AG08395 (cell line): Measurements from ENCODE around the gene OR51B5.
"Not testable (repeated sequence)": the region's sequence is repeated elsewhere in the genome, so short reads cannot be mapped to it uniquely, and the experiment has no call there.

ENCODE experiments used
- DNase-seq: peaks from one replicate; pipeline ENCODE4 v3.0.0; 2012; ENCODE audit warnings: mixed read lengths, low spot score

Gene OR51B5, protein sequence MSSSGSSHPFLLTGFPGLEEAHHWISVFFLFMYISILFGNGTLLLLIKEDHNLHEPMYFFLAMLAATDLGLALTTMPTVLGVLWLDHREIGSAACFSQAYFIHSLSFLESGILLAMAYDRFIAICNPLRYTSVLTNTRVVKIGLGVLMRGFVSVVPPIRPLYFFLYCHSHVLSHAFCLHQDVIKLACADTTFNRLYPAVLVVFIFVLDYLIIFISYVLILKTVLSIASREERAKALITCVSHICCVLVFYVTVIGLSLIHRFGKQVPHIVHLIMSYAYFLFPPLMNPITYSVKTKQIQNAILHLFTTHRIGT

DNA sequence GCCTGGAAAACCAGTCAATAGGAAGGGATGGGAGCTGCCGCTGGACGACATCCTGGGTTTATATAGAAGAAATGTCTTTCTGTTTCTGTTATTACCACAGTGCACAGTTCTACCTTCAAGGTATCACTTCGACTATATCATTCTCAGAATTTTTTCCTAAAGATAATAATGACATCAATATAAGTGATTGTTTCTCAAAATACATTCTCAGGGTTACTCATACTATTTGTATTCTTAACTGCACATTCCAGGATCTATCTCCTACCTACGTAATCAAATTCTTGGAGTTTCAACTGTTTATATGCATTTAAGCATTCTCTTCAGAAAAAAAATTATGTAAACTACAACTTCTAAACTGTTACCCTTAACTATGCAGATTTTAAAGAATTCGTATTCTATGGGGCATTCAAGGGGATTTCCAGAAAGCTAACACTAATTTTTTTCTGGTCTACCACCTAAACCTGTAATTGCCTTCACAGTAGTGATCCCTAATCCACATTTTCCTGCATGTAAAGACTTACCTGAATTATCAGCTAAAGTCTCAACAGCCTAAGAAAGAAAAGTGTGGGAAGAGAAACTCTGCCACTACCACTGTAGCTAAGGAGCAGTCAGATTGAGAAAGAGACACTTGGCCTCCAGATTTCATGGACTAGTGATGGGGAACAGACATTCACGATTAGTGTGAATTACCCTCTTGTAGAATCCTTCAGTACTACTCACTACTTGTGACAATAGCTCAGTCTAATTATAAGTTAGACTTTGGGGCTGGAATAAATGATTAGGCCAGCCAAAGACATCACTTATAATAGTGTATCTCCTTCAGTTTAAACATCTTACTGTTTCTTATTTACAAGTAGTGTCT lies at the start of gene OR51B5:
Gene OR51B5 (minus strand): TSS at position 51 of the 862 bp plus-strand sequence. CDS start 0 bp downstream, at position 51.
- no peak for DNase-seq

DNA sequence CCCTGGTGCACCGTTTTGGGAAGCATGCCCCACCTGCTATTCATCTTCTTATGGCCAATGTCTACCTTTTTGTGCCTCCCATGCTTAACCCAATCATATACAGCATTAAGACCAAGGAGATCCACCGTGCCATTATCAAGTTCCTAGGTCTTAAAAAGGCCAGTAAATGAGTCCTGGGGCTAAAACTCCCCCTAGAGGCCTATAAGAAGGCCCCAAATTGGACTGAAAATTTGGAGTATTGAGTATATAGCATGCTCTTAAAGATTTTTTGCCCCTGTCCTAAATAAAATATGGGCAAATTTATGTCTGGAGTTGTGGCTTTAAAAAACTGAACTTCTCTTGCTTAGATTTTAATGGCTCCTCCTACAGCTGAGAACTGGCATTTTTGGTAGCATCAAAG lies 46.9 kb upstream of the OR51B5 start:
- DNase-seq: no peak

DNA sequence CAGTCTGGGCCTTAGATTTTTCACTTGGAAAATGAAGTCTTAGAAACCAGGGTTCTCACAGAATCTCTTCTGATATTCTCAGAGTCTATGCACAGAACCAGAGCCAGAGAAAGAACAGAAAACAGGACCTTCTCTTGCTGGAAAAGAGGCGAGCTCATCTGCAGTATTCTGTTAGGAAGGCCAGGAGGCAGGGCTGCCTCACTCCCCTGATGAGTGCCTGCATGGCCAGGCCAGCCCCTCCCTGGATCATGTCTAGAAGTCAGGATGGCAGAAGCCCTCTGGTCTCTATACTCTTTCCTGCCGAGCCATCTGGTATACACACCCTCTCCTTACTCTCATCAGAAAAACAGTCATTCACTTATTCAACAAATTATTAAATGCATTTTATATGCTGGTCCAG lies 41.0 kb upstream of the OR51B5 start:
- DNase-seq: no peak

DNA sequence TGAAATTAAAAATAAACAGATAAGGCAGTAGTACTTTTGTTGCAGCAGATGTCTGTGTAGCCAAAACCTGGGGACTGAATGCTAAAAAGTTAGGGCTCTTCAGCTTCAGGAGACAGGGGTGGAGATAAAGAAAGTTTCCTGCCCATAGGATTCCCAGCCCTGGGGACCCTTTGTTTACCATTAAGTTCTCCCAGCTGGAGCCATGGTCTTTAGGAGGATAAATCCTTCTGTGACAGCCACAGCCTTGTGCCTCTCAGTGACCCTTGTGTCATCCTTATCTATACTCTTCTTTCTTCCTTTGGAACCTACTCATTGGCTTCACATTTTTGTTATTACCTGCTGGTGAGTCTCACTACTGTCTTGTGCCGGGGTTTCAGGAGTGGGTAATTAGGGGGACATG lies 40.3 kb upstream of the OR51B5 start, which contains the start of gene OR51M1:
Gene OR51M1 (plus strand): TSS at position 237 of the 400 bp plus-strand sequence. CDS start 5,587 bp downstream, outside the sequence.
- no peak for DNase-seq

DNA sequence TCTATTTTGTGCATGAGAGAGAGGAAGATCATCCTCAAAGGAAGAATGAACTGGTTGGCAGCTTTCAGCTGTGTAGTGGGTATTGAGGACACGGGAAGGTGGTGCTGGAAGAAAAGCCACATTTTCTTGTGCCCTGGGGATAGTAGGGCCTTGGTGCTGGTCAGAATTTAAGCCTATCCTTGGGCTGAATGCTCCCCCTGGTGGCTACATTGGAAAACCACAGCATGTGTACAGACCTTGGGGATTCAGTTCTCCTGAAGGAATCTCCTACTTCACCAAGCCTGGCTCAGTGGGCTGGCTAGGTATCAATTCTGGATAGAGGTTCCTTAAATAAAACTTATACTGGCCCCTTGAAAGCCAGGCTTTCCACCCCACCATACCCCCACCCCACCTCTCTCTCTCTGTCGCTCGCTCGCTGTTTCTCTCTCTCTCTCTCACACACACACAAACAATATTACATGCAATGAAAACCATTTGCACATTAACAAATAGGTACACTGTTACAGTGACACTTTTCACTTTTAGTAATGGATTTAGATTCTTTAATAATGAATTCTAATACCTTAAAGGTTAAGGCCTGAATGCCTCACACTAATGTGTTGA lies 37.5 kb upstream of the OR51B5 start:
- peak; percentile 82 for DNase-seq

DNA sequence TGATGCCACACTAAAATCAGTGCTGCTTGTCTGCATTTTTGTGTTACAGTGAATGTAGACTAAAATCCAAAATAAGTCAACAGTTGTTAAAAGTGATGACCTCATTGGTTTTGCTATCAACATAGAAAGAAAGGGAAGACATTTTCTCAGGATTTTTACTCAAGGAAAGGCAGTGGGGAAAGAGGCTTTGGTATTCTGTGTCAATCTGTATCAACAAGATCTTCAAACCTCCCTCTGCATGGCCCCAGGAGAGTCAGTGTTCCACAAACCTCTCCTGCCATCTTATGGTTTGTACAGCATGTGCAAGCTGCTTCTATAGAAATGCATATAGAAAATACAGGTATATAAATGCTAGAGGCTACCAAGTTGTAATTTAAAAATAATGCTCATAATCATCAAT lies 26.5 kb upstream of the OR51B5 start:
- peak; percentile 59 for DNase-seq

DNA sequence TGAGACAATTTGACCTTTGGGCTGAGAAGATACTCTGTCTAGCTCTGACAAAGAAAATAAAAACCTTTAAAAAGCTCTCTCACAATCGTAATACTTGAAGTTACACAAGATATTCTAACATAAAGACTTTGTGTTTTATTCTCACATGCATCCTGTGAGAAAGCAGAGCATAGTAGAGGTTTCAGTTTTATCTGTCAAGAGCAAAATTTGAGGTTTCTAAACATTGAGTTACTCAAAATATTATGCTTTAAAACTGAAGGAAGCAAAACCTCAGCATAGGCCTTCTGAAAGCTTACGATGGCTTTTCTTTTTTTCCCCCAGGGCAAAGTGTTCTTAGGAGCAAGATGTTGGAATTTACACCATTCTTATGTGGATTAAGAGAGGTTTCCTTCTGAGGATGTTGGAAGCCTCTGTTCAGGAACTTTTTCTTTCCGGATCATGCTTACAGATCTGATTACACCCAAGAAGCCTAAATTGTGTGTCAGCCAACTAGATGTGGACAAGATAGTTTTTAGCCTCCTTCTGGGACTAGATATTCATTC lies 25.2 kb upstream of the OR51B5 start:
- no peak for DNase-seq

DNA sequence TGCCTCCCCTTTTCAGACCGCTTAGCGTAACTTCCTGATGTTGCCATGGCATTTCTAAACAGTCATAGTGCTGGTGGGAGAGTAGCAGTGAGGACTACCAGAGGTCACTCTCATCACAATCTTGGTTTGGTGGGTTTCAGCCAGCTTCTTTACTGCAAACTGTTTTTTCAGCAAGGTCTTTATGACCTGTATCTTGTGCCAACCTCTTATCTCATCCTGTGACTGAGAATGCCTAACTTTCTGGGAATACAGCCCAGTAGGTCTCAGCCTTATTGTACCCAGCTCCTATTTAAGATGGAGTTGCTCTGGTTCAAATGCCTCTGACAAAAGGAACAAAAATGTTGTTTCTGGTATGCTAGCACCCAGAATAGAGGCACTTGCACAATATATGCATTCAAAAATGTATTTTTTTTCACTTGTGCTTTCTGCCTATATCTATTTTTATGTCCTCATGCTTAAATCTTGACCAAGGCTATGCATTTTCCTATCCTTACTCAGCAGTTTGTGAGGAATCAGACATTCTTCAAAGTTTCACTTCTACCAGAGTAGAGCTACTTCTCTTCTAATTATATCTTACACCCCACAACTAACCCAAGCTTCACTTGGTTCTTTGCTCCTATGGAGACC lies 24.2 kb upstream of the OR51B5 start:
- peak; percentile 5 for DNase-seq

DNA sequence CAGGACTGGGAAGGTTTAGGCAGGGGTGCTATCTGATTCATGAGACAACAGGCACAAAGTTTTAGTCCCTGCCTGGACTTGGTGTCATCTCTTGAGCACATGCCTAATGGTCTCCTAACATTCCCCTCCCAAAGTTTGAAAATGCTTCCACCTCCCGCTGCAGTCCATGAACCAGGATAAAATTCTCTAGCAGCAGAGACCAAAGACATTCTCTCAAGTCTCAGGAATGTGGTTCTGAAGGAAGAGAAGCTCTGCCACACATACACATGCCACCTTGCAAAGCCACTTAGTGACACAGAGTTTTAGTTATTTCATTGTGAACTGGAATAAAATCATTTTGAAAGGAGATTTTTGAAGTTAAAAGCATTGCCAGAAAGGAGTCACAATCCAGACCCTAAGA lies 23.5 kb upstream of the OR51B5 start:
- DNase-seq: peak; percentile 25

DNA sequence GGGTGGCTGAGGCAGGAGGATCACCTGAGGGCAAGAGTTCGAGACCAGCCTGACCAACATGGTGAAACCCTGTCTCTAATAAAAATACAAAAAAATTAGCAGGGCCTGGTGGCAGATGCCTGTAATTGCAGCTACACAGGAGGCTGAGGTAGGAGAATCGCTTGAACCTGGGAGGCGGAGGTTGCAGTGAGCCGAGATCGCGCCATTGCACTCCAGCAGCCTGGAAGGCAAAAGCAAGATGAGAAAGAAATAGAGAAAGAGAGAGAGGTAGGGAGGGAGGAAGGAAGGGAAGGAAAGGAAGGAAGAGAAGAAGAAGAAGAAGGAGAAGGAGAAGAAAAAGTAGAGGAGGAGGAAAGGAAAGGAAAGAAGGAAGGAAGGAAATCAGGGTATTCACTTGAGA lies 23.0 kb upstream of the OR51B5 start:
- not testable (repeated sequence) for DNase-seq

DNA sequence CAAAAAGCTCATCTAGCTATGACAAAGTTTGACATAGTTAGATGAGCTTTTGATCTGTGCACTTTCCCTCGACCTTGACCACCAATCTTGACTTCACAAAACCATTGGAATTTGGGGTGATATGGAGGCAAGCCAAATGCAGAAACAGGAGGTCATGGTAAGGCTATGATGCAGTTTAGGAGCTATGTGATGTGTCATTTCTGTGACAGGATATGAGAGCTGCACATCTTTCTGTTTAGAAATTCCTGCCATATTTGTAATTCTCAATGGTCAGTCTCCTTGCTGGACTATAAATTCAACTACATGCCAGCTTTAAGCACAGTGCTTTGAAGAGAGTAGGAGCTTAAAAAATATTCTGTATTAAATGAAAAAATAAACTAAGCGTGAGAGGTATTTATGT lies 20.9 kb upstream of the OR51B5 start:
- peak; percentile 85 for DNase-seq

DNA sequence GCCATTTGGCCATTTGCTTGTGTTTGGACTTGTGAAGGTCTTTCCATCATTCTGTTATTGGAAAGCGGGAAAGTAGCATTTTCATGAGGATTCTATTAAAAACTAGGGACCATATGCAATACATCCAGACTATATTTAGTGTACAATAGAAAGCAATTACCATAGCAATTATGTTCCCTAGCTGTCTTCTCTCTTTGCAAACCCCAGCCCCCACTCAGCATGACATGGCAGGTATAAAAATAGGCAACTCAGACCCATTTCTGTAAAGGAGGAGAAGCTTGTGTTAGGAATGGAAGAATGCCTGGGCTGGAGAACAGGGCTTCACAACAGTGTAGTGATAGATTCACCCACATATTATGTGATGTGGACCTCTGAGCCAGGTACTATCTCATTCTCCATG lies 20.4 kb upstream of the OR51B5 start:
- DNase-seq: no peak

DNA sequence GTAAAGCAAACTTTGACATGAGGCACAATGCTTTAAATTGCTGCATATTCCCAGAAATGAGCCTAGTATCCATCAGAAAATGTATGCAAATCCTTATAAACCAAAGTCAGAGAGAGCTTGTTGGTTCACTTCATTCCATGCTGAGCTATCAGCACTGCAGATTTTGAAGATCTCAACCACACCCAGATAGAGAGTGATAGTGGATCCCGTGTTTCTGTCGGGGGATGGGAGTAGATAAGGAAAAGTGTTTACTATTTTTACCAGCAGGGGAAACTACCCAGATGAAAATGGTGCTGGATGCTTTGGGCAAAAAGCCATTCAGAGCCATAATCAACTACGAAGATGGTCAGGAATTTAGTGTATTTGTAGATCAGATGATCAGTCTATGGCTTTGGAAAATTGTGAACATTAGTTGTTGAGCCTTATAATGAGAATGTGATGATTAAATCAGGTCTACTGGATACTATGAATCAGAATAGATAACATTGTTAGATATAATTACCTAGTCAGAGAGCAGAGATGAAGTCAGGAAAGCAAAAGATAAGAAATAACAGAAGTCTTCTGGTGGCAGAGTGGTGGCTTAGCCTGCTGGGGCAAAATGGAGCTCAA lies 18.8 kb upstream of the OR51B5 start:
- no peak for DNase-seq

DNA sequence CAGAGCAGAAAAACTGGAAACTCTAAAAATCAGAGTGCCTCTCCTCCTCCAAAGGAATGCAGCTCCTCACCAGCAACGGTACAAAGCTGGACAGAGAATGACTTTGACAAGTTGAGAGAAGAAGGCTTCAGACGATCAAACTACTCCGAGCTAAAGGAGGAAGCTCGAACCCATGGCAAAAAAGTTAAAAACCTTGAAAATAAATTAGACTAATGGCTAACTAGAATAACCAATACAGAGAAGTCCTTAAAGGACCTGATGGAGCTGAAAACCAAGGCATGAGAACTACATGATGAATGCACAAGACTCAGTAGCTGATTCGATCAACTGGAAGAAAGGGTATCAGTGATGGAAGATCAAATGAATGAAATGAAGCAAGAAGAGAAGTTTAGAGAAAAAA lies 12.7 kb upstream of the OR51B5 start:
- not testable (repeated sequence) for DNase-seq

DNA sequence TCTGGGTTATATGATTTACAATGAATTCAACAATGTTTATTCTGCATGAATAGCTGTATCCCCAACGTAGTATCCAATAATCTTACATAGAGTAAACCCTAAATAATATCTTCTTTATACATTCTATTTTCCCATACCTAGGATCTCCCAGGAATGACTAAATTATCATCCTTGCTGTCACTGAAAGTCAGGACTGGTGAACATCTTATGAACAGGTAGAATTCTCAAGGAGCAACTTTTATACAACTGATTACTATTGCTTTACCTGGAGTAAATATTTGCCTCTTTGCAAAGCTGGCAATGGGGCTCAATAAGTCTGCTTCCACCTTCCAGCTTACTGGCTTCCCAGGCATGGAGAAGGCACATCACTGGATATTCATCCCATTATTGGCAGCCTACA lies 7.9 kb upstream of the OR51B5 start, which contains the start of gene OR51B6:
Gene OR51B6 (plus strand): TSS at position 301 of the 400 bp plus-strand sequence. CDS start 0 bp downstream, at position 301.
- no peak for DNase-seq

DNA sequence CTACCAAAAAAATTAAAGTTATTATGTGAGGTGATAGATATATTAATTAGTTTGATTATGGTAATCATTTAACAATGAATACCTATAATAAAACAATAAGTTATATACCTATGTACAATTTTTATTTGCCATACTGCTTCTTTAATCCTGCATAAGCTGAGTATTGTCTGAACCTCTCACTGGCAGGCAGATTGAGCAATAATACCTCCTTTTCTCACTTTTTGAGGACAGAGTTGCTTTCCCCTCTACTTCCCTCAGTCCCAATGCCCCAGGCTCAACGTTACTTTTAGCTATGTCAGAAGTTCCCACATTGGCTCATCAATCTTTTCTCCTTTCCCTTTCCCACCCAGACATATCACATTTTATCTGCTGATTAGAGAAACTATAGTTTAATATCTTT lies 6.2 kb upstream of the OR51B5 start:
- DNase-seq: no peak

DNA sequence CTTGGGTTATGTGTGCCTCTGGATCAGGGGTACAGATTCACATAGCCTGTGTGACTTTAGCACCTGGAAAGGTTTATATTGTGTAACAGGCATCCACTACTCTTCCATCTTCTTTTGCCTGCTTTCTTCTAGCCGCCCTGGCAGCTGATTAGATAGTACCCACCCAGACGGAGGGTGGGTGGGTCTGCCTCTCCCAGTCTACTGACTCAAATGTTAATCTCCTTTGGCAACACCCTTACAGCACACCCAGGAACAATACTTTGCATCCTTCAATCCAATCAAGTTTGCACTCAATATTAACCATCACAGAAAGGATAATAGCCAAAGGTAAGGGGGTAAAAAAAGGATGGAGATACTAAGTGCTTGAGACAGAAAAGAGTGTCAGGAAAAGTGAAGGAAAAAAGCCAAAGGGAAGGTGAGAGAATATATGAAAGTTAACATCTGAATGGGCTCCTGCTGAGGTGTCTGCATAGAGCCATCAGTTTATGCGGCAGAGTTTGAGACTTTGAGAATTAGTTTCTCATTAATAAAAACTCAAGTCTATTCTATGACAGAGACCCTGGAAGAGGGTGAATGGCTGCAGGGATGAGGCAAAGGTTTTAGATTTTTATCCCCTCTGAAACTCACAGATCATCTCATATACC lies 5.3 kb upstream of the OR51B5 start:
- no peak for DNase-seq

DNA sequence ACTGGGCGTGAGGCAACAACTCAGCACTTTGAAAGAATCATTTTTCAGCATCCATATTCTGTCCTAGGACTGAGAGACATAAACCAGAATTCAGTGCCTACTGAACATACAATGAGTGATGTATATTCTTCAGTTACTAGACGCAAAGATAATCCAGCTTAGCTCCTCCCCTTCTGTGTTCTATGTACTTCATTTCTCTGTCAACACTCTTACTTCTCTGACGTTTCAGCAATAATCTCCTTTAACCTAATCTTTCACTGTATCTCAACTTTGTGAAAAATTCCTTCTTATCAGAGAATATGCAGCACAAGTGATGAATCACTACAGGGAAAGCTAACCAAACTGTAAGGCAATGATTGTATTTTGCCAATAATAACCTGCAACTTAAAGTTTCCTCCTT lies 2.5 kb upstream of the OR51B5 start:
- no peak for DNase-seq

DNA sequence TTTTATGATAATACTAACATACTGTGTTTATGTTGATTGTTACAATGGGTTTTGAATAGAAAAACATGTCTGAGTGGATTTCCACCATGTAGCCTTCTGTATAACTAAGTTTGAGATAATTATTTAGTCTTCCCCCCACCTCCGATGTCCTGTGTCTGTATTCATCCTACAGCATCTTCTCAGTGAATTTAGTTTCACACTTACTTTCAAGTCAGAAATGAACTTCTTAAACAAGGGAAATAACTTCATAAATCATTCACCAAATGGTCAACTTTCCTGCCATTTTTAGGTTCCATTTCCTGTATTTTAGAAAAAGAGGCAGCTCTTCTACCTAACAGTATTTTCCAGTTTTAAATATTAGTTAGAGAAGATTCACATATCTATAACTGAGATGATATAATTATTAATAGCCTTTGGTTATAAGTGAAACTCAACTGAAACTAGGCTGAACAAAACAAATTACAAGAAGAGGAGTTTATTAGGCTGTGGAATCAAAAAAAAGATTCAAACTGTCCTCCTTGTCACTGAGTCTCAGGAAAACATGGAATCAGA lies 3.5 kb downstream of the OR51B5 start:
- DNase-seq: no peak

DNA sequence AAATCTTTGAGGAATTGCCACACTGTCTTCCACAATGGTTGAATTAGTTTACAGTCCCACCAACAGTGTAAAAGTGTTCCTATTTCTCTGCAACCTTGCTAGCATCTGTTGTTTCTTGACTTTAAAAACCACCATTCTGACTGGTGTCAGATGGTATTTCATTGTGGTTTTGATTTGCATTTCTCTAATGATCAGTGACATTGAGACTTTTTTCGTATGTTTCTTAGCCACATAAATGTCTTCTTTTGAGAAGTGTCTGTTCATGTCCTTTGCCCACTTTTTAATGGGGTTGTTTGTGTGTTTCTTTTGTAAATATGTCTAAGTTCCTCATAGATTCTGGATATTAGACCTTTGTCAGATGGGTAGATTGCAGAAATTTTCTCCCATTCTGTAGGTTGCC lies 6.1 kb downstream of the OR51B5 start:
- not testable (repeated sequence) for DNase-seq

DNA sequence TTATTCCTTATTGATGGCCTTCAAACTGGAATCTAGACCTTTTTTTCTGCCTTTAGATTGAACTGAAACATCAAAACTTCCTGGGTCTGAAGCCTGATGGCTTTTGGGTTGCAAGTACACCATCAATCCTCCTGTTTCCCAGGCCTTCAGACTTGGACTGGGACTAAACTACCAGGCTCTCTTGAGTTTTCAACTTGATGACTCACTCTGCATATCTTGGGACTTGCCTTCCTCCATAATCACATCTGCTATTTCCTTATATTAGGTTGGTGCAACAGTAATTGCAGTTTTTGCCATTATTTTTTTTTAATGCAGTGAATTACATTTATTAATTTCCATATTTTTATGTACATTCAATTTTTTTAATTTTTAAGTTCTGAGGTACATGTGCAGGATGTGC lies 7.0 kb downstream of the OR51B5 start:
- peak; percentile 32 for DNase-seq
